CD4-positive, alpha-beta memory T cell (primary cell): ENCODE results near the gene ACO1. TPM values are rescaled to one million over a fixed set of nuclear protein-coding genes. Genes with fewer than 3 reads are reported as not detected.

Source experiments
- CTCF ChIA-PET: fragments of 350-600 bp; sonication (Branson Sonifier 250); formaldehyde crosslinking; loops from one replicate; lab custom pipeline; 2021; ENCODE audit warnings: inconsistent platforms; ENCODE audit not compliant: partially characterized antibody; lab: Charles Lee
- POLR2A ChIA-PET: fragments of 350-600 bp; sonication (Branson Sonifier 250); formaldehyde crosslinking; loops from one replicate; lab custom pipeline; 2021; ENCODE audit not compliant: partially characterized antibody; lab: Charles Lee
- DNase-seq, 5 donors: peaks; one replicate each; pipeline versions ENCODE4 v3.0.0 to v3.0.0-alpha.2; 2020 to 2022; ENCODE audit warnings: mixed read lengths in 1 of 5
- H3K27ac ChIP-seq: one replicate; pipeline ENCODE4 v1.7.0; 2013; ENCODE audit warnings: low read depth, low read length
- H3K27me3 ChIP-seq: 2 replicates; pipeline ENCODE4 v1.7.0; 2013; ENCODE audit warnings: mild to moderate bottlenecking, low read length, moderate library complexity; ENCODE audit not compliant: insufficient read depth
- H3K36me3 ChIP-seq: 2 replicates; pipeline ENCODE4 v1.7.0; 2013; ENCODE audit warnings: mild to moderate bottlenecking, low read length, moderate library complexity; ENCODE audit not compliant: insufficient read depth
- H3K4me1 ChIP-seq: 2 replicates; pipeline ENCODE4 v1.7.0; 2013; ENCODE audit warnings: mild to moderate bottlenecking, low read length, moderate library complexity; ENCODE audit not compliant: insufficient read depth
- H3K4me3 ChIP-seq, 2 donors: one replicate each; pipeline ENCODE4 v1.7.0; 2013; ENCODE audit warnings: low read length in 2 of 2, mild to moderate bottlenecking in 1 of 2
- H3K9me3 ChIP-seq, 2 donors: one replicate each; pipeline ENCODE4 v1.7.0; 2013; ENCODE audit warnings: low read length in 2 of 2, control low read depth in 1 of 2; ENCODE audit not compliant: control insufficient read depth in 1 of 2
- H3K27ac Mint-ChIP-seq, 7 donors: one replicate each; pipeline ENCODE4 v1.8.0; 2020 to 2021; ENCODE audit warnings: mixed read lengths in 7 of 7, mild to moderate bottlenecking in 6 of 7, inconsistent platforms in 3 of 7, moderate library complexity in 3 of 7
- H3K27me3 Mint-ChIP-seq, 2 donors: one replicate each; pipeline ENCODE4 v1.8.0; 2020 to 2021; ENCODE audit warnings: mixed read lengths in 2 of 2
- H3K36me3 Mint-ChIP-seq, 2 donors: one replicate each; pipeline ENCODE4 v1.8.0; 2020 to 2021; ENCODE audit warnings: mixed read lengths in 2 of 2, inconsistent platforms in 1 of 2, mild to moderate bottlenecking in 1 of 2
- H3K4me1 Mint-ChIP-seq, 4 donors: one replicate each; pipeline ENCODE4 v1.8.0; 2020 to 2021; ENCODE audit warnings: mixed read lengths in 4 of 4, mild to moderate bottlenecking in 1 of 4
- H3K4me3 Mint-ChIP-seq, 8 donors: one replicate each; pipeline ENCODE4 v1.8.0; 2020 to 2021; ENCODE audit warnings: mixed read lengths in 8 of 8, mild to moderate bottlenecking in 7 of 8, moderate library complexity in 6 of 8, inconsistent platforms in 3 of 8
- H3K9me3 Mint-ChIP-seq, 8 donors: one replicate each; pipeline ENCODE4 v1.8.0; 2020 to 2021; ENCODE audit warnings: mixed read lengths in 8 of 8, mild to moderate bottlenecking in 5 of 8, inconsistent platforms in 3 of 8, moderate library complexity in 1 of 8
- intact Hi-C: fragments of 100-400 bp; cut with micrococcal nuclease; formaldehyde crosslinking; loops from one replicate; pipeline ENCODE4 v1.15.1; 2023
- polyA plus RNA-seq, 2 donors: library from polyadenylated mRNA; unstranded; fragments of 300-500 nt; fragmentation: Illumina TruSeq; gene quantifications; one replicate each; pipeline ENCODE4 v1.2.3, GENCODE V29; 2021
- total RNA-seq, 2 experiments: library from RNA; stranded (reverse); gene quantifications; one replicate each; pipeline ENCODE4 v1.2.3, GENCODE V29; 2021

The ACO1 gene
- total and polyA plus RNA-seq, 4 experiments from 2014 or later = 7.9 to 11.9 (median 9.2) TPM

DNA sequence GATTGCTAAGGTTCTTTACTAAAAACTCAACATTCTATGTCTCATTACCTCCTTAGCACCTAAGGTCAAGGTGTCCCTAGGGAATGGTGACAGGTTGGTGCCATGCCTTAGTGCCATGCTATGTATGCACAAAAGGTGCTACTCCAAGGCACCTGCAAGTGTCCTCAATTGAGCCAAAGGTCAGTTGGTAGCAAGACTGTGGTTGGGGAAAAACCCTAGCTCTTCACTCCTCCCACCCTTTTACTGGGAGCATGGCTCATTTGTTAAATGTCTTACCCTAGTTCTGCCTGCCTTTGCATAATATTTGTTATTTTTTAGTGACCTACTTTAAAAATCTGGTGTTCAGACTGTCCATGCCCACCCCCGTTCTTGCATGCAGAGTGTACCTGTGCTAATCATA is 17.0 kb downstream of the ACO1 start:
- H3K4me3 ChIP-seq = no peak overlapping the region
- H3K9me3 Mint-ChIP-seq = peaks cover 0 to 2% (median 0%) of the 10 kb centered on the region in 8 donors
- H3K9me3 ChIP-seq = no peaks in the 10 kb centered on the region
- H3K27me3 ChIP-seq = no peaks in the 10 kb centered on the region
- peaks cover 0 to 4% (median under 1%) of the 10 kb centered on the region in 4 donors for H3K4me1 Mint-ChIP-seq
- intact Hi-C loops = no loop called here
- DNase-seq = no peak
- H3K4me3 Mint-ChIP-seq = no peak overlapping the region
- ChIA-PET POLR2A (no interaction called here), CTCF (interaction anchor here (1.2 to 1.3 kb wide), 2 partner anchors 17 to 178 kb away, joined by 3 to 5 read pairs; partner anchors contain the start of gene ACO1)
- peaks cover 12 to 14% of the 10 kb centered on the region in 2 donors for H3K36me3 Mint-ChIP-seq
- no peaks in the 10 kb centered on the region for H3K36me3 ChIP-seq
- no peaks in the 10 kb centered on the region for H3K4me1 ChIP-seq
- H3K27ac Mint-ChIP-seq = no peak overlapping the region
- H3K27ac ChIP-seq = no peak overlapping the region
- no peaks in the 10 kb centered on the region for H3K27me3 Mint-ChIP-seq

DNA sequence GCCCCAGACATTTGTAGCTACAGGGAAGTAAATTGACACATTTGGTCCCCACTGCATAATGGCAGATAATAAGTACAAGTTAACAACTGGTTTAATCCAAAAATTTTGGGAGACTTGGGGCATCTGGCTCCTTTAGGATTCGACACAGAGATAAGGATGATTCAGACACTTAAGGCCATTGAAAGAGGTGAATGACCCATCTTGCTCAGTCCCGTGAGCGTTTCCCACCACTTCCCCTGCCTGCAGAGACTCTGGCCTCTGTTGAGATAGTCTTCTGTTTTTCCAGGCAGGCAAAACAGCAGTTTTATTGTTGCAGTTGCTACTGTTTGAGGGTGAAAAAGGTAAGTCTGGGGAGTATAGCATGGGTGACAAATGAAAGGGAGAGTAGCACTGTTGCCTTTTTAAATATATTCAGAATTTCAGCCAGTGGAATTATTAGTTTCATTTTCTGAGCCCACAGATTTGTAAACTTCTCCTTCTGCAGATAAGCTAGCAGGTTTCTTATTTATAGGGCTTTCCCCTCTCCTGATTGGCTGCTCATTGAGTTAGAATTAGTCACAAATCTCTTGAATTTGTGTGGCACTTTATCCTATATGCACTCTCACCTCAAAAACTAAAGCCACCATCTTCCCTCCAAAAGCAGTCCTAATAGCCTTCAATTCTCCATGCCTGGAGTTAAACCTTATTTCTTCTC is 19.3 kb downstream of the ACO1 start:
- no peak overlapping the region for H3K4me3 Mint-ChIP-seq
- peaks cover 0 to 2% (median 0%) of the 10 kb centered on the region in 8 donors for H3K9me3 Mint-ChIP-seq
- Histone ChIP-seq H3K27me3 (no peaks in the 10 kb centered on the region), H3K36me3 (no peaks in the 10 kb centered on the region), H3K9me3 (no peaks in the 10 kb centered on the region), H3K4me1 (no peaks in the 10 kb centered on the region), H3K4me3 (no peak overlapping the region), H3K27ac (no peak overlapping the region)
- ChIA-PET CTCF (no interaction called here), POLR2A (no interaction called here)
- no peak for DNase-seq
- H3K36me3 Mint-ChIP-seq = peaks cover 28 to 30% of the 10 kb centered on the region in 2 donors
- H3K27ac Mint-ChIP-seq = peak overlapping the region in 1 of 7 donors; percentile 1
- H3K27me3 Mint-ChIP-seq = no peaks in the 10 kb centered on the region
- intact Hi-C loops = no loop called here
- H3K4me1 Mint-ChIP-seq = peaks cover 0 to 4% (median under 1%) of the 10 kb centered on the region in 4 donors

DNA sequence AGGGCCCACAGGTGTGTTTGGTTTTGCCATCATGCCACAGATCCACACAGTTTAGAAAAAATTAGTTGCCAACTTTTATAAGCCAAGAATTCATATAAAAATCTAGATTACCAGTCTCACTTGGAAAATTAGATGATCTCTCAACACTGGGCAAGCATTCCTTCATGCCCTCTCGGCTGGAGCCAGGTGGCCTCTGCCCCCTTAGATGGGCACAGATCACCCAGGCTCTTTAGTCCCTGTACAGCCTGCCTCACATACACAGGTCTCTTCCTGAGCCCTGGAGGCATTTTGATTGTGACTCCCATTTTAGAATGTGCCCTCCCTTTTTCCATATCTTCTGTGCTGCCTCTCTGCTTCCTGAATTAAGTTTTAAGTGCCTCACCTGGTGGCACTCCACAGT is 20.0 kb downstream of the ACO1 start:
- no peak for DNase-seq
- no peaks in the 10 kb centered on the region for H3K4me1 ChIP-seq
- peaks cover 0 to 4% (median under 1%) of the 10 kb centered on the region in 4 donors for H3K4me1 Mint-ChIP-seq
- CTCF ChIA-PET = no interaction called here
- H3K4me3 ChIP-seq = no peak overlapping the region
- no peak overlapping the region for H3K4me3 Mint-ChIP-seq
- H3K36me3 ChIP-seq = no peaks in the 10 kb centered on the region
- H3K27ac ChIP-seq = no peak overlapping the region
- intact Hi-C loops = no loop called here
- no peaks in the 10 kb centered on the region for H3K27me3 ChIP-seq
- H3K27ac Mint-ChIP-seq = peak overlapping the region in 2 of 7 donors; percentile 1 to 50
- peaks cover 33 to 37% of the 10 kb centered on the region in 2 donors for H3K36me3 Mint-ChIP-seq
- H3K27me3 Mint-ChIP-seq = no peaks in the 10 kb centered on the region
- POLR2A ChIA-PET = no interaction called here
- no peaks in the 10 kb centered on the region for H3K9me3 ChIP-seq
- H3K9me3 Mint-ChIP-seq = peaks cover 0 to 2% (median 0%) of the 10 kb centered on the region in 8 donors

- DNase-seq = no peak
- H3K27ac Mint-ChIP-seq = peak overlapping the region in 1 of 7 donors; percentile 50
- H3K27me3 Mint-ChIP-seq = no peaks in the 10 kb centered on the region
- peaks cover 0 to 2% (median 0%) of the 10 kb centered on the region in 8 donors for H3K9me3 Mint-ChIP-seq
- H3K36me3 ChIP-seq = no peaks in the 10 kb centered on the region
- no peak overlapping the region for H3K4me3 Mint-ChIP-seq
- intact Hi-C loops = no loop called here
- CTCF ChIA-PET = no interaction called here
- POLR2A ChIA-PET = no interaction called here
- H3K4me1 ChIP-seq = no peaks in the 10 kb centered on the region
- peaks cover 0 to 4% (median under 1%) of the 10 kb centered on the region in 4 donors for H3K4me1 Mint-ChIP-seq
- no peaks in the 10 kb centered on the region for H3K27me3 ChIP-seq
- H3K36me3 Mint-ChIP-seq = peaks cover 33 to 39% of the 10 kb centered on the region in 2 donors
- no peaks in the 10 kb centered on the region for H3K9me3 ChIP-seq
- H3K27ac ChIP-seq = no peak overlapping the region
- H3K4me3 ChIP-seq = no peak overlapping the region
Measured at GRCh38 chr9:32404856-32405255, 20.4 kb downstream of the ACO1 start.

DNA sequence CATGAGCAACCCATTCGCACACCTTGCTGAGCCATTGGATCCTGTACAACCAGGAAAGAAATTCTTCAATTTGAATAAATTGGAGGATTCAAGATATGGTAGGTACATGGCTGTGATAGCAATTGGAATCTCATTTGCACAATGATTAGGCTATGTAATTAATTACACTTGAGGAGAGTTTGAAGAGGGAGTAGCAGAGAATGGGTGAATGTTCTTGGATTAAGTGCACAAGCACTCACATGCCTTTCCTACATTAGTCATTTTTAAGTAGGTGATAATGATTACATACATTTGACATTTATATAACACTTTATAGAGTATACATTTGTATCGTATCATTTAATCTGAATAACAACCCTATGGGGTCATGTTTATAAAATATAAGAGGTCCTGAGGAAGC is 21.1 kb downstream of the ACO1 start:
- H3K4me3 Mint-ChIP-seq = no peak overlapping the region

GRCh38 chr9:32406046-32406445 is 21.6 kb downstream of the ACO1 start:
- peaks cover 0 to 2% (median 0%) of the 10 kb centered on the region in 8 donors for H3K9me3 Mint-ChIP-seq
- H3K4me3 Mint-ChIP-seq = no peak overlapping the region
- peaks cover 40 to 44% of the 10 kb centered on the region in 2 donors for H3K36me3 Mint-ChIP-seq
- H3K27ac Mint-ChIP-seq = no peak overlapping the region
- no peaks in the 10 kb centered on the region for H3K27me3 ChIP-seq
- H3K4me1 ChIP-seq = no peaks in the 10 kb centered on the region
- no peaks in the 10 kb centered on the region for H3K27me3 Mint-ChIP-seq
- intact Hi-C loops = no loop called here
- ChIA-PET POLR2A (no interaction called here), CTCF (interaction anchor here (0.7 kb wide), 1 partner anchor 184 kb away, joined by 3 read pairs; no protein-coding TSS in a partner anchor)
- no peaks in the 10 kb centered on the region for H3K9me3 ChIP-seq
- no peak overlapping the region for H3K4me3 ChIP-seq
- peaks cover 0 to 4% (median under 1%) of the 10 kb centered on the region in 4 donors for H3K4me1 Mint-ChIP-seq
- H3K36me3 ChIP-seq = no peaks in the 10 kb centered on the region
- no peak for DNase-seq
- no peak overlapping the region for H3K27ac ChIP-seq

More for the DNA sequence above, 21.1 kb downstream of the ACO1 start:
- H3K27ac ChIP-seq = no peak overlapping the region
- intact Hi-C loops = no loop called here
- POLR2A ChIA-PET = no interaction called here
- no peak for DNase-seq
- H3K36me3 ChIP-seq = no peaks in the 10 kb centered on the region
- peaks cover 0 to 2% (median 0%) of the 10 kb centered on the region in 8 donors for H3K9me3 Mint-ChIP-seq
- peaks cover 0 to 4% (median under 1%) of the 10 kb centered on the region in 4 donors for H3K4me1 Mint-ChIP-seq
- H3K27me3 ChIP-seq = no peaks in the 10 kb centered on the region
- H3K9me3 ChIP-seq = no peaks in the 10 kb centered on the region
- H3K27ac Mint-ChIP-seq = no peak overlapping the region
- CTCF ChIA-PET = interaction anchor here (0.7 kb wide), 1 partner anchor 185 kb away, joined by 3 read pairs; no protein-coding TSS in a partner anchor
- no peak overlapping the region for H3K4me3 ChIP-seq
- H3K36me3 Mint-ChIP-seq = peaks cover 34 to 44% of the 10 kb centered on the region in 2 donors
- H3K4me1 ChIP-seq = no peaks in the 10 kb centered on the region
- no peaks in the 10 kb centered on the region for H3K27me3 Mint-ChIP-seq

- H3K4me1 ChIP-seq = no peaks in the 10 kb centered on the region
- H3K4me3 ChIP-seq = no peak overlapping the region
- DNase-seq = no peak
- H3K9me3 ChIP-seq = no peaks in the 10 kb centered on the region
- H3K27me3 Mint-ChIP-seq = no peaks in the 10 kb centered on the region
- CTCF ChIA-PET = interaction anchor here (1.0 kb wide), 1 partner anchor 32 kb away, joined by 3 read pairs; no protein-coding TSS in a partner anchor
- no peaks in the 10 kb centered on the region for H3K4me1 Mint-ChIP-seq
- intact Hi-C loops = no loop called here
- no peak overlapping the region for H3K4me3 Mint-ChIP-seq
- POLR2A ChIA-PET = no interaction called here
- peaks cover 42 to 50% of the 10 kb centered on the region in 2 donors for H3K36me3 Mint-ChIP-seq
- no peak overlapping the region for H3K27ac ChIP-seq
- H3K36me3 ChIP-seq = no peaks in the 10 kb centered on the region
- H3K27ac Mint-ChIP-seq = no peak overlapping the region
- H3K27me3 ChIP-seq = no peaks in the 10 kb centered on the region
- H3K9me3 Mint-ChIP-seq = no peaks in the 10 kb centered on the region
Measured at GRCh38 chr9:32411753-32412152, 27.3 kb downstream of the ACO1 start.
